SK-N-SH (cell line): Measurements from ENCODE around the gene MALT1. TPM values are rescaled to one million over a fixed set of nuclear protein-coding genes. Genes with fewer than 3 reads are reported as not detected.

Experiments
- CTCF ChIA-PET: fragments of 300-600, 350-600 bp; formaldehyde crosslinking; extraction: SDS; loops from one replicate; lab custom pipeline; 2021; lab: Yijun Ruan, JAX
- POLR2A ChIA-PET: fragments of 350-600 bp; sonication (Branson Sonifier 250); formaldehyde crosslinking; extraction: SDS; loops from one replicate; lab custom pipeline; 2020; ENCODE audit warnings: antibody characterized with exemption, inconsistent platforms; lab: Yijun Ruan, JAX
- DNase-seq: peaks from one replicate; pipeline ENCODE4 v3.0.0; 2012
- H2AFZ ChIP-seq: fragments of 200-600 bp; sonication (generic); 2 replicates; pipeline ENCODE4 v1.8.1; 2016; ENCODE audit warnings: antibody characterized with exemption, mild to moderate bottlenecking, low read depth
- H3F3A ChIP-seq: fragments of 200-600 bp; sonication (generic); replicated peaks from 2 replicates; pipeline ENCODE3; 2016; ENCODE audit warnings: antibody characterized with exemption, mild to moderate bottlenecking; ENCODE audit not compliant: insufficient read depth
- H3K27ac ChIP-seq, 2 experiments: fragments of 200-500 bp in 1 of 2; fragments of 200-600 bp in 1 of 2; sonication (Bioruptor generic) in 1 of 2; sonication (generic), shearing (Covaris generic) in 1 of 2; 2 replicates each; pipeline versions ENCODE4 v1.5.1 to v1.6.1; 2014 to 2016; ENCODE audit warnings: low read depth in 2 of 2, inconsistent platforms in 1 of 2, low read length in 1 of 2, mild to moderate bottlenecking in 1 of 2, mixed read lengths in 1 of 2
- H3K27me3 ChIP-seq: fragments of 200-600 bp; sonication (generic), shearing (Covaris generic); 2 replicates; pipeline ENCODE4 v1.6.1; 2016; ENCODE audit warnings: mixed run types; ENCODE audit not compliant: insufficient read depth
- H3K36me3 ChIP-seq, 2 experiments: fragments of 200-500 bp in 1 of 2; fragments of 200-600 bp in 1 of 2; sonication (Bioruptor generic) in 1 of 2; sonication (generic) in 1 of 2; replicated peaks in 1 of 2; 2 replicates each; pipeline versions ENCODE3 to v1.5.1; 2014 to 2016; ENCODE audit warnings: low read length in 1 of 2, mild to moderate bottlenecking in 1 of 2; ENCODE audit not compliant: insufficient read depth in 2 of 2, control insufficient read depth in 1 of 2
- H3K4me1 ChIP-seq, 2 experiments: fragments of 200-500 bp in 1 of 2; fragments of 200-600 bp in 1 of 2; sonication (Bioruptor generic) in 1 of 2; sonication (generic), shearing (Covaris generic) in 1 of 2; 2 replicates each; pipeline versions ENCODE4 v1.5.1 to v1.6.1; 2014 to 2016; ENCODE audit warnings: low read depth in 1 of 2, low read length in 1 of 2, mixed run types in 1 of 2; ENCODE audit not compliant: insufficient read depth in 2 of 2, control insufficient read depth in 1 of 2
- H3K4me2 ChIP-seq: fragments of 200-600 bp; sonication (generic), shearing (Covaris generic); 2 replicates; pipeline ENCODE4 v1.6.1; 2017; ENCODE audit warnings: mixed run types
- H3K4me3 ChIP-seq, 2 experiments: fragments of 200-500 bp in 1 of 2; fragments of 200-600 bp in 1 of 2; sonication (Bioruptor generic) in 1 of 2; sonication (generic), shearing (Covaris generic) in 1 of 2; 2 replicates each; pipeline versions ENCODE4 v1.5.1 to v1.8.1; 2014 to 2016; ENCODE audit warnings: low read depth in 2 of 2, inconsistent platforms in 1 of 2, low read length in 1 of 2, mild to moderate bottlenecking in 1 of 2, mixed read lengths in 1 of 2, moderate library complexity in 1 of 2
- H3K79me2 ChIP-seq: fragments of 200-600 bp; sonication (generic); 2 replicates; pipeline ENCODE4 v1.8.1; 2017; ENCODE audit warnings: mild to moderate bottlenecking; ENCODE audit not compliant: insufficient read depth
- H3K9ac ChIP-seq: fragments of 200-600 bp; sonication (generic); 2 replicates; pipeline ENCODE4 v1.6.1; 2017; ENCODE audit warnings: mixed run types
- H3K9me2 ChIP-seq: fragments of 200-600 bp; sonication (generic); 2 replicates; pipeline ENCODE4 v1.6.1; 2017; ENCODE audit warnings: mixed run types
- H3K9me3 ChIP-seq: fragments of 200-600 bp; sonication (generic); 2 replicates; pipeline ENCODE4 v1.6.1; 2017; ENCODE audit warnings: mixed run types, mild to moderate bottlenecking, moderate library complexity
- H4K20me1 ChIP-seq: fragments of 200-600 bp; sonication (generic); 2 replicates; pipeline ENCODE4 v1.6.1; 2017; ENCODE audit warnings: mild to moderate bottlenecking, mixed run types; ENCODE audit not compliant: insufficient read depth
- CTCF ChIP-seq: fragments of 200-600 bp; sonication (generic); IDR thresholded peaks from 2 replicates; pipeline ENCODE4 v1.6.1; 2017; ENCODE audit warnings: antibody characterized with exemption, mild to moderate bottlenecking, moderate library complexity
- ELF1 ChIP-seq: IDR thresholded peaks from 2 replicates; pipeline ENCODE4 v1.4.0; 2012
- FOSL2 ChIP-seq: IDR thresholded peaks from 2 replicates; pipeline ENCODE4 v1.4.0; 2012; ENCODE audit warnings: low read depth, mild to moderate bottlenecking, moderate library complexity, borderline replicate concordance
- FOXM1 ChIP-seq: IDR thresholded peaks from 2 replicates; pipeline ENCODE4 v1.4.0; 2012; ENCODE audit warnings: low read depth, mild to moderate bottlenecking
- GATA2 ChIP-seq: sonication (generic); formaldehyde crosslinking; IDR thresholded peaks from 2 replicates; pipeline ENCODE4 v1.5.0; 2020; ENCODE audit warnings: mild to moderate bottlenecking, missing genetic modification reagents
- IRF3 ChIP-seq: fragments of 150-350 bp; IDR thresholded peaks from 2 replicates; pipeline ENCODE4 v1.6.1; 2016; ENCODE audit warnings: mild to moderate bottlenecking, low read depth, low read length
- MEF2A ChIP-seq: IDR thresholded peaks from 2 replicates; pipeline ENCODE4 v1.4.0; 2012; ENCODE audit warnings: low read depth, borderline replicate concordance
- NFIC ChIP-seq: IDR thresholded peaks from 2 replicates; pipeline ENCODE4 v1.4.0; 2012; ENCODE audit warnings: borderline replicate concordance
- PBX3 ChIP-seq: IDR thresholded peaks from 2 replicates; pipeline ENCODE4; 2012
- POLR2AphosphoS5 ChIP-seq: IDR thresholded peaks from 2 replicates; pipeline ENCODE4 v1.6.1; 2012; ENCODE audit warnings: low read depth, low read length
- RAD21 ChIP-seq: IDR thresholded peaks from 2 replicates; pipeline ENCODE4 v1.6.1; 2012; ENCODE audit warnings: mild to moderate bottlenecking, low read length
- RCOR1 ChIP-seq: fragments of 150-350 bp; IDR thresholded peaks from 2 replicates; pipeline ENCODE4 v1.6.1; 2017; ENCODE audit warnings: antibody characterized with exemption, low read length
- RXRA ChIP-seq: IDR thresholded peaks from 2 replicates; pipeline ENCODE4 v1.4.0; 2012; ENCODE audit warnings: low read depth, mild to moderate bottlenecking, borderline replicate concordance
- SMC3 ChIP-seq: IDR thresholded peaks from 2 replicates; pipeline ENCODE4 v1.6.1; 2012; ENCODE audit warnings: low read depth, low read length, improper control_type of control experiment
- TAF1 ChIP-seq: IDR thresholded peaks from 2 replicates; pipeline ENCODE4 v1.6.1; 2012; ENCODE audit warnings: low read depth, mild to moderate bottlenecking, low read length, moderate library complexity, borderline replicate concordance
- YY1 ChIP-seq: IDR thresholded peaks from 2 replicates; pipeline ENCODE4 v1.4.0; 2012; ENCODE audit warnings: low read depth, mild to moderate bottlenecking
- ZBTB33 ChIP-seq: IDR thresholded peaks from 2 replicates; pipeline ENCODE4 v1.4.0; 2012; ENCODE audit warnings: low read depth, borderline replicate concordance
- WGBS: methylation state at CpG from one replicate; pipeline ENCODE4 v1.1.6; 2017; ENCODE audit warnings: low lambda C conversion rate; 5-methylcytosine and 5-hydroxymethylcytosine counted together
- polyA plus RNA-seq, 3 experiments: library from polyadenylated mRNA; depleted of rRNA; stranded (reverse); fragments of >200 nt; gene quantifications; 2 replicates each; pipeline ENCODE4 v1.2.3, GENCODE V29; 2012
- TF ChIP-seq, protein P1 (sequence below): IDR thresholded peaks from 2 replicates; pipeline ENCODE4 v1.6.1; 2012; ENCODE audit warnings: mild to moderate bottlenecking, low read depth, low read length, moderate library complexity
- TF ChIP-seq, protein P2 (sequence below): IDR thresholded peaks from 2 replicates; pipeline ENCODE4 v1.4.0; 2012; ENCODE audit warnings: low read depth

The MALT1 gene
- polyA plus RNA-seq, 1 of the 3 experiments (the other 2 are of a cell fraction) = 6.6 TPM

DNA sequence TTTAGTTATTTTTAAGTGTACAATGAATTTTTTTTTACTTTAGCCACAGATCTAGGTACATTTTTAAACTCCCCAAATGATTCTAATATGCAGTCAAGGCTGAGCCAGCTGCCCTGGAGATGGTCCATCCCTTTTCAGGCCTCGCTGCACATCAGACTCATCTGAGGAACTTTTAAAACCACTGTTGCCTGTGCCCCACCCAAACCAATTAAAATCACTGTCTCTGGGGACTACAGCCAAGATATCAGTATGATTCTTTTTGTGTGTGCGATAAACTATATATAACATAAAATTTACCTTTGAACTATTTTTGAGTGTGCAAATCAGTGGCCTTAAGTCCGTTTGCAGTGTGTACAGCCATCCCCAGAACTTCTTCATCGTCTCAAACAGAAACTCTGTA is 9.1 kb upstream of the MALT1 start:
- CTCF ChIA-PET = interaction anchor here (0.6 kb wide), 1 partner anchor 8 kb away, joined by 3 read pairs; no protein-coding TSS in a partner anchor

More for the DNA sequence above, 9.1 kb upstream of the MALT1 start:
- Histone ChIP-seq H3K27ac (no peak overlapping the region), H3K27me3 (no peaks in the 10 kb centered on the region), H3K9ac (no peak overlapping the region), H3K79me2 (no peaks in the 10 kb centered on the region), H2AFZ (no peak overlapping the region), H4K20me1 (no peaks in the 10 kb centered on the region), H3K4me2 (no peak overlapping the region), H3K9me3 (no peaks in the 10 kb centered on the region), H3F3A (no peaks in the 10 kb centered on the region), H3K4me3 (no peak overlapping the region), H3K9me2 (no peaks in the 10 kb centered on the region), H3K4me1 (no peaks in the 10 kb centered on the region; a peak in 1 of 4 replicates), H3K36me3 (no peaks in the 10 kb centered on the region)
- no peak for DNase-seq
- 85% methylated on average over 4 of the region's 4 CpGs for WGBS
- POLR2A ChIA-PET = no interaction called here
- TF ChIP-seq YY1 (no peak), FOSL2 (no peak), PBX3 (no peak), NFIC (no peak), SMC3 (no peak), POLR2AphosphoS5 (no peak), RXRA (no peak), GATA2 (CRISPR knock-in tag) (no peak), RCOR1 (no peak), RAD21 (no peak), FOXM1 (no peak), CTCF (no peak), TAF1 (no peak), MEF2A (no peak), ZBTB33 (no peak), ELF1 (no peak), IRF3 (no peak)
- TF ChIP-seq, protein P1, sequence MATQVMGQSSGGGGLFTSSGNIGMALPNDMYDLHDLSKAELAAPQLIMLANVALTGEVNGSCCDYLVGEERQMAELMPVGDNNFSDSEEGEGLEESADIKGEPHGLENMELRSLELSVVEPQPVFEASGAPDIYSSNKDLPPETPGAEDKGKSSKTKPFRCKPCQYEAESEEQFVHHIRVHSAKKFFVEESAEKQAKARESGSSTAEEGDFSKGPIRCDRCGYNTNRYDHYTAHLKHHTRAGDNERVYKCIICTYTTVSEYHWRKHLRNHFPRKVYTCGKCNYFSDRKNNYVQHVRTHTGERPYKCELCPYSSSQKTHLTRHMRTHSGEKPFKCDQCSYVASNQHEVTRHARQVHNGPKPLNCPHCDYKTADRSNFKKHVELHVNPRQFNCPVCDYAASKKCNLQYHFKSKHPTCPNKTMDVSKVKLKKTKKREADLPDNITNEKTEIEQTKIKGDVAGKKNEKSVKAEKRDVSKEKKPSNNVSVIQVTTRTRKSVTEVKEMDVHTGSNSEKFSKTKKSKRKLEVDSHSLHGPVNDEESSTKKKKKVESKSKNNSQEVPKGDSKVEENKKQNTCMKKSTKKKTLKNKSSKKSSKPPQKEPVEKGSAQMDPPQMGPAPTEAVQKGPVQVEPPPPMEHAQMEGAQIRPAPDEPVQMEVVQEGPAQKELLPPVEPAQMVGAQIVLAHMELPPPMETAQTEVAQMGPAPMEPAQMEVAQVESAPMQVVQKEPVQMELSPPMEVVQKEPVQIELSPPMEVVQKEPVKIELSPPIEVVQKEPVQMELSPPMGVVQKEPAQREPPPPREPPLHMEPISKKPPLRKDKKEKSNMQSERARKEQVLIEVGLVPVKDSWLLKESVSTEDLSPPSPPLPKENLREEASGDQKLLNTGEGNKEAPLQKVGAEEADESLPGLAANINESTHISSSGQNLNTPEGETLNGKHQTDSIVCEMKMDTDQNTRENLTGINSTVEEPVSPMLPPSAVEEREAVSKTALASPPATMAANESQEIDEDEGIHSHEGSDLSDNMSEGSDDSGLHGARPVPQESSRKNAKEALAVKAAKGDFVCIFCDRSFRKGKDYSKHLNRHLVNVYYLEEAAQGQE = no peak
- TF ChIP-seq, protein P2, sequence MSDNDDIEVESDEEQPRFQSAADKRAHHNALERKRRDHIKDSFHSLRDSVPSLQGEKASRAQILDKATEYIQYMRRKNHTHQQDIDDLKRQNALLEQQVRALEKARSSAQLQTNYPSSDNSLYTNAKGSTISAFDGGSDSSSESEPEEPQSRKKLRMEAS = no peak
